AG04450 (cell line): ENCODE measurements around the gene CTPS2. TPM values are rescaled to one million over a fixed set of nuclear protein-coding genes. Genes with fewer than 3 reads are reported as not detected.

Experiments used
- CTCF ChIA-PET: fragments of 300-600, 350-600 bp; formaldehyde crosslinking; extraction: SDS; loops from one replicate; lab custom pipeline; 2022; ENCODE audit warnings: antibody characterized with exemption, inconsistent platforms; lab: Charles Lee
- POLR2A ChIA-PET: fragments of 350-600 bp; formaldehyde crosslinking; extraction: SDS; loops from one replicate; lab custom pipeline; 2021; ENCODE audit warnings: antibody characterized with exemption, inconsistent platforms; lab: Yijun Ruan, JAX
- DNase-seq: peaks from one replicate; pipeline ENCODE4 v3.0.0-alpha.2; 2011; ENCODE audit warnings: low read depth, low spot score
- H3K27ac ChIP-seq: one replicate; pipeline ENCODE4 v1.5.1; 2012; ENCODE audit warnings: low read depth, low read length, control low read depth
- H3K27me3 ChIP-seq: one replicate; pipeline ENCODE4 v1.6.0; 2012; ENCODE audit warnings: low read length; ENCODE audit not compliant: control insufficient read depth, insufficient read depth
- H3K4me3 ChIP-seq: 2 replicates; pipeline ENCODE4 v1.5.1; 2011; ENCODE audit warnings: mild to moderate bottlenecking, low read depth, low read length, control low read depth
- H3K9me3 ChIP-seq: 2 replicates; pipeline ENCODE4 v1.5.1; 2012; ENCODE audit warnings: low read length; ENCODE audit not compliant: control insufficient read depth, insufficient read depth
- polyA plus RNA-seq: library from polyadenylated mRNA; depleted of rRNA; stranded (reverse); fragments of >200 nt; gene quantifications from 2 replicates; pipeline ENCODE4 v1.2.3, GENCODE V29; 2011; rRNA removed
- small RNA-seq: library from RNA; depleted of rRNA; stranded (forward); fragments of <200 nt; gene quantifications from one replicate; pipeline ENCODE3, GENCODE V24; 2012; ENCODE audit warnings: low read depth; ENCODE audit not compliant: insufficient read length
- TF ChIP-seq, protein P1 (sequence below): IDR thresholded peaks from 2 replicates; pipeline ENCODE4 v1.5.1; 2011; ENCODE audit warnings: low read depth, low read length, control low read depth, inconsistent platforms

CTPS2 gene
- polyA plus RNA-seq, 1 experiment, result 11.7 TPM

DNA sequence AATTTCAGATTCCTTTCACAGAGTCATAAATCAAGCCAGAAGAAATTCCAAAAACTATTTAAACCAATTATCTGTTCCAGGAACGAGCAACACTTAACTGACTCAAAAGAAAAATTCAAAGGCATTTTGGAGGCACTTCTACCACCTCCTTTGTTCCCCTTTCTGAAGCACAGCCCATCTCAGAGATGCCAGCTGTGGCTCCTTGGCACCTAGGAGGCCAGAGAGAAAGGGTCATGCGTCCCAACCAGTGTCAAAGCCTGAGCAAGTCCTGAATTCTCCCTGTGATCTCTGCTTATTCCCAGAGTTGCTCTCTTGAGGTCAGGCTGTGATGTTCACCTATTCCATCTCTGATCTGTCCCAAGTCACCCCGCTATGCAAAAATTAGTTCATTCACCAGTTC lies 167.5 kb downstream of the CTPS2 start:
- Histone ChIP-seq H3K9me3 (no peaks in the 10 kb centered on the region), H3K27ac (no peak overlapping the region), H3K27me3 (no peaks in the 10 kb centered on the region), H3K4me3 (no peak overlapping the region)
- CTCF ChIA-PET, result no interaction called here
- POLR2A ChIA-PET, result no interaction called here
- TF ChIP-seq, protein P1, sequence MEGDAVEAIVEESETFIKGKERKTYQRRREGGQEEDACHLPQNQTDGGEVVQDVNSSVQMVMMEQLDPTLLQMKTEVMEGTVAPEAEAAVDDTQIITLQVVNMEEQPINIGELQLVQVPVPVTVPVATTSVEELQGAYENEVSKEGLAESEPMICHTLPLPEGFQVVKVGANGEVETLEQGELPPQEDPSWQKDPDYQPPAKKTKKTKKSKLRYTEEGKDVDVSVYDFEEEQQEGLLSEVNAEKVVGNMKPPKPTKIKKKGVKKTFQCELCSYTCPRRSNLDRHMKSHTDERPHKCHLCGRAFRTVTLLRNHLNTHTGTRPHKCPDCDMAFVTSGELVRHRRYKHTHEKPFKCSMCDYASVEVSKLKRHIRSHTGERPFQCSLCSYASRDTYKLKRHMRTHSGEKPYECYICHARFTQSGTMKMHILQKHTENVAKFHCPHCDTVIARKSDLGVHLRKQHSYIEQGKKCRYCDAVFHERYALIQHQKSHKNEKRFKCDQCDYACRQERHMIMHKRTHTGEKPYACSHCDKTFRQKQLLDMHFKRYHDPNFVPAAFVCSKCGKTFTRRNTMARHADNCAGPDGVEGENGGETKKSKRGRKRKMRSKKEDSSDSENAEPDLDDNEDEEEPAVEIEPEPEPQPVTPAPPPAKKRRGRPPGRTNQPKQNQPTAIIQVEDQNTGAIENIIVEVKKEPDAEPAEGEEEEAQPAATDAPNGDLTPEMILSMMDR, result no peak
- no peak for DNase-seq

Small RNAs within 50 kb of the gene (small RNA-seq; reads per million reads assigned to genes)
- not detected for gene MIR548AM

Other genes starting within 250 kb of the CTPS2 start
- not detected in 2 replicates for gene S100G, start 62.5 kb downstream of the CTPS2 start, polyA plus RNA-seq
- gene SYAP1, start 6.9 kb upstream of the CTPS2 start, polyA plus RNA-seq, result 14.5 and 16.2 TPM in 2 replicates
- 10.0 and 15.4 TPM in 2 replicates for gene TXLNG, start 73.8 kb upstream of the CTPS2 start, polyA plus RNA-seq
- 133 and 157 TPM in 2 replicates for gene RBBP7, start 157.7 kb upstream of the CTPS2 start, polyA plus RNA-seq
- 0.15 and 0.17 TPM in 2 replicates for gene REPS2, start 234.0 kb upstream of the CTPS2 start, polyA plus RNA-seq